ENCODE measurements around the gene SULT2B1. TPM values are rescaled to one million over a fixed set of nuclear protein-coding genes. Genes with fewer than 3 reads are reported as not detected.

Gene SULT2B1
- total and polyA plus RNA-seq, 5 experiments from 2014 or later = 0.18 TPM; not detected in 4

DNA sequence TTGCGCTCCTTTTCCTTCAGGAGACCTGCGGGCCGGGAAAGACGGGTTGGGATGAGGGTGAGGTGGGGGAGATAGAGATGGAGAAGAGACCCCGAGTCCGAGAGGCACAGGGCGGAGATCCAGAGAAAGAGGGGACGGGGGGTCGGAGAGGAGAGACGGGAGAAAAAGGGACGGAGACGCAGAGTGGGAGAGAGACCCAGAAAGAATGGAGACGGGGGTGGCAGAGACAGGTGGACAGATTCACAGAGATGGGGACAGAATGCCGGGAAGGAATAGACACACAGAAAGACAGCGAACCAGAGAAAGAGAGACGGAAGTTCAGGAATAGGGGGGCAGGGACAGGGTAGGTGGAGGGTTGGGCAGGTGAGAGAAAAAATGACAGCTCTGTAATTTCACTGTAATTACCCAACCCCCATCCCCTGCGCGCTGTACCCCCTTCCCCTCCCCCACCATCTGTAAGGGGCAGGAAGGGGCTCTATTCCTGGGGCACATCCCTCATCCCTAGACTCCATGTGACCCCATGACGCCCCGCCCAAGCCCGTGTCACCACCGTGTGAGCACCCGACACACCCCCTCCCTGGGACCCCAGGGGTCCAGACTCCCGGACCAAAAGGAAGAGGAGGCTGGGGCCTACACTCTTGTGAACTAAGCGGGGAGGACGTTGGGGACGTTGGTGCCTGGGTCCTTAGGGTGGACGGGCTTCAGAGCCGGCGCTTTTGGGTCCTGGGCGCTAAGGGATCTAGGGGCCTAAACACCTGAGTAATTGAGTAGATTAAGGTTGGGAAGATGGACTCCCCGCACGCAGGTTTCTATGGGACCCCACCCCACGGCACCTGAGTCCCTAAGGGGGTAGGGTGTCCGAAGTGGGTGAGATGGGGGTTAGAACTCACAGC lies 84.2 kb downstream of the SULT2B1 start:
- peaks cover 27 to 65% (median 59%) of the 10 kb centered on the region in 4 donors for H3K4me1 Mint-ChIP-seq
- peak overlapping the region; percentile 81 to 100 (median 98) for H3K4me3 Mint-ChIP-seq
- H3K27me3 Mint-ChIP-seq = no peaks in the 10 kb centered on the region
- peaks cover 0 to 27% (median 4%) of the 10 kb centered on the region in 3 donors for H3K36me3 Mint-ChIP-seq
- H3K9me3 Mint-ChIP-seq = peaks cover 0 to 8% (median 0%) of the 10 kb centered on the region in 9 donors
- peak in 2 of 10 donors; percentile 38 to 50 for DNase-seq
- ATAC-seq = no peak
- POLR2A ChIA-PET = interaction anchor here (0.6 to 6.2 kb wide), 10 partner anchors 8 to 326 kb away, joined by 3 to 70 read pairs (median 5); partner anchors contain the start of genes CA11, FAM83E, RPL18 and SPHK2
- peak overlapping the region; percentile 93 to 100 (median 97) for H3K27ac Mint-ChIP-seq

DNA sequence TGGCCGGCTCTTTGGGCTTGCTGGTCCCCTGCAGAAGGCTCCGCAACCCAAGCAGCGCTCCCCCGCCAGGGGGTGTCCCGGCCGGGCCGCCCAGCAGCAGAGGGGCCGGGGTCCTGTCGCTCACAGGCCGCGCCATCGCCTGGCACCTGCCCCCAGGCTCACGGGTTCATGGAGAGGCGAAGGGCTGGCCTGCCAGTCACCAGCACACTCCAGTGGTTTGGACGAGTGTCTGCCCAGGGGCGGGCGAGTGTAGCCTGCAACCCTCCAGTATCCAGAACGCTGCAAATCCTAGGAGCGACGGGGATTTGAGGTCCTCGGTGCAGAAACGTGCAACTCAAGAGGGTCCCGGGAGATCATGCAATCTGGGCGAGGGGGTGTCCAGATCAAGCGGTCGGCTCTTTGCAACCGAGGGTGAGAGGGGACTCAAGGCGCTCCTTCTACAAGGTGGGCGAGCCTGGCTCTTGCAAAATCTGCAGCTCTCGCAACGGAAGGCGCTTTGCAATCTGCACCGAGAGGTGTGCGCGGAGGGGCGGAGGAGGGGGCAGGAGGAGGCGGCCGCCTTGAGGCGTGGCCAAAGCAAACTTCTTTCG lies 85.0 kb downstream of the SULT2B1 start, which contains the start of gene DBP:
Gene DBP, minus strand, starts transcription at position 521 of the 590 bp plus-strand sequence. Its CDS starts 385 bp downstream, at position 136.
- peak in 1 of 2 donors; percentile 2 for ATAC-seq
- POLR2A ChIA-PET = interaction anchor here (0.6 to 6.2 kb wide), 15 partner anchors 9 to 325 kb away, joined by 3 to 70 read pairs (median 5); partner anchors contain the start of genes CA11, FAM83E, RPL18 and SPHK2
- Mint-ChIP-seq H3K4me3 (peak within 1 kb of the TSS; percentile 81 to 100 (median 98)), H3K27me3 (no peaks in the 10 kb centered on the region), H3K27ac (peak within 1 kb of the TSS; percentile 97 to 100 (median 99)), H3K9me3 (peaks cover 0 to 8% (median 0%) of the 10 kb centered on the region in 9 donors), H3K36me3 (peaks cover 0 to 21% (median 4%) of the 10 kb centered on the region in 3 donors), H3K4me1 (peaks cover 31 to 60% (median 55%) of the 10 kb centered on the region in 4 donors)
- peak in 3 of 10 donors; percentile 34 to 47 (median 43) for DNase-seq

DNA sequence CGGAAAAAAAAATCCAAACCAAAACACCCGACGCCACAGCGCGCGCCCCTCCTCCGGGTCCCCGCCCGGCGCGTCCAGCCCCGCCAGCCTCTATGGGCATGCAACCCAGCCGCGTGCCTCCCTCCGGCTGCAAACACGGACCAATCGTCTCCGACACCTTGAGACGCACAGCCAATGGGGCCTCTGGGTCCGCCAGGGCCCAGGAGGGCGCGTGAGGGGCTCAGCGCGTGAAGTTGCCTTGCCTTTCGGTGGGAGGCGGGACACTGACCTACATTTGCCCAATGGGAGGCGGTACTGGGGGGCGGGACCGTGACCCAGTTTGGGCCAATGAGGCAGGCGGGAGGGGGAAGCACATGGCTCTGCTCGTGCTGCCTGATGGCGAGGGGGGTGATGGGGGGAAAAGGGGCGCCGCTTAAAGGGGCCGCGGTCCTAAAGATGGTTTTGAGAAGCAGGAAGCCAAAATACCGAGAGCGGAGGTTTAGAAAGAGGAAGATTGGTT lies 85.5 kb downstream of the SULT2B1 start:
- POLR2A ChIA-PET = interaction anchor here (0.6 to 6.2 kb wide), 23 partner anchors 8 to 1777 kb away, joined by 3 to 70 read pairs (median 5); partner anchors contain the start of genes CA11, FAM83E, RPL18 and SPHK2
- H3K9me3 Mint-ChIP-seq = peaks cover 0 to 8% (median 0%) of the 10 kb centered on the region in 9 donors
- peaks cover 31 to 59% (median 52%) of the 10 kb centered on the region in 4 donors for H3K4me1 Mint-ChIP-seq
- H3K4me3 Mint-ChIP-seq = peak overlapping the region; percentile 81 to 100 (median 98)
- H3K27ac Mint-ChIP-seq = peak overlapping the region; percentile 97 to 100 (median 99)
- H3K36me3 Mint-ChIP-seq = peaks cover 0 to 16% (median under 1%) of the 10 kb centered on the region in 3 donors
- peak; percentile 97 to 100 (median 100) for DNase-seq
- peak; percentile 80 to 81 for ATAC-seq
- no peaks in the 10 kb centered on the region for H3K27me3 Mint-ChIP-seq

DNA sequence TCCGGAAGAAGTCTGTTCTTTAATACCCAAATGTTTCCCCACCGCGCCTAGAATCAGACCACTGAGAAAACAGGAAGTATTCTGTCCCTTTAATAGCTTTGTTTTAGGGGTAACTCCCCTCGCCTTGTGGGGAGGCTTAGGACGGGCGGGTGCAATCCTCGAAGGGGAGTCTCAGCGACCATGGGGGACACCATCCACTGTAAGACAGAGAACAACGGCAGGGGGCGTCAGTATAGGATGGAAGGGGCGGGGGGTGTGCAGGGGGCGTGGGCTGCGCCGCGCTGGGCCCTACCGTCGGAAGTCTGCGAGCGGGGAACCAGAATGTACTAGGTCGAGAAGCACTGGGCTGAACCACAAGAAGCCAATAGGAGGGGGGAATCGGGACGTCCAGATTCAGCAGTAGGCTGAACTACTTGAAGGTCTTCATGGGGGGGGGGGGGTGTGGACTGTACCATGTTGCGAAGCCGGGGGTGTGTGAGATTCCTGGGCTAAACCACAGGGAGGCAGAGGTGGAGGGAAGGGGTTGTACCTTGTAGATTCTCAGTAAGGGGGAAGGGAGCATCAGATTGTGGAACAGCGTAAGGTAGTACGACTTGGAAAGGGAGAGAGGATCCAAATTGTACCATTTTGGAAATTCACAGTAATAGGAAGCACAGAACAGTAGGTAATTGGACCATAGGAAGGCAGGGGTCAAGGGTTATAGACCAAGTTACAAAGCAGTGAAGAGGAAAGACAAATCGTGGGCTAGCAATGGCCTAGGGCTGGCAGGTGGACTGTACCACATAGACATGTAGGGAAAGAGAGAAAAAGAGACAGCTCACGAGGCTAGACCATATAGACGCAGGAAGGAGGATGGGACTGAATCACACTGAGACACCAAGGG lies 86.2 kb downstream of the SULT2B1 start:
- Mint-ChIP-seq H3K36me3 (peaks cover 0 to 12% (median 0%) of the 10 kb centered on the region in 3 donors), H3K4me1 (peaks cover 32 to 56% (median 48%) of the 10 kb centered on the region in 4 donors)

DNA sequence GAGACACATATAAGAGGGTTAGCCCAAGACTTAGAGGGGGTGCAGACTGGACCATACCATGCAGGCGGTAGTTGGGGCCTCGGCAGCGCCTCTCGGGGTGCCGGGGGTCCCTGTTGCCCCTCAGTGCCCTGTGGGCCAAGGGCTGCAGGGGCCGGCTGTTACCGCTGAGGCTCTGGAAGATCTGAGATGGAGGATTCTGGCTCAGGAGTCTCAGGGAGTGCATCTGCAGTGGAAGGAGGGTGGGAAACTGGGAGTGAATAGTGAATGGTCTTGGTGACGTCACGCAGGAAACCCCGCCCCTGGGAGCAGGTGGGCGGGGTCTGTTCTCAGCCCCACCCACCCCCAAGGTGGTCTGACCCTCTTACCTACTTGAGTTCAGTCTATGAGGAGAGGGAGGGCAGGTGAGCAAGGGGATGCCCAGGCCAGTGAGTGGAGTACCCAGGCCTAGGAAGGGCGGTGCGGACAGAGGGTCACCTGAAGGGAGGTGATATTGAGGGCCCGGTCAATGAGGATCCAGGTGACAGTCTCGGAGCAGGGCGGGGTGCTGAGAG lies 86.9 kb downstream of the SULT2B1 start:
- POLR2A ChIA-PET = interaction anchor here (0.9 to 6.2 kb wide), 5 partner anchors 11 to 1212 kb away, joined by 3 to 70 read pairs (median 9); partner anchors contain the start of genes FAM83E, PTOV1, RPL18 and SPHK2
- H3K27me3 Mint-ChIP-seq = no peaks in the 10 kb centered on the region
- H3K27ac Mint-ChIP-seq = peak overlapping the region; percentile 97 to 100 (median 99)
- peaks cover 32 to 49% (median 40%) of the 10 kb centered on the region in 4 donors for H3K4me1 Mint-ChIP-seq
- H3K4me3 Mint-ChIP-seq = peak overlapping the region; percentile 81 to 100 (median 98)
- H3K9me3 Mint-ChIP-seq = peaks cover 0 to 8% (median 0%) of the 10 kb centered on the region in 9 donors
- H3K36me3 Mint-ChIP-seq = peaks cover 0 to 9% (median 0%) of the 10 kb centered on the region in 3 donors
- DNase-seq = peak in 1 of 10 donors; percentile 65
- no peak for ATAC-seq

More for the DNA sequence above, 86.2 kb downstream of the SULT2B1 start:
- DNase-seq = peak in 9 of 10 donors; percentile 71 to 96 (median 87)
- ATAC-seq = peak; percentile 42 to 47
- Mint-ChIP-seq H3K27me3 (no peaks in the 10 kb centered on the region), H3K9me3 (peaks cover 0 to 8% (median 0%) of the 10 kb centered on the region in 9 donors), H3K27ac (peak overlapping the region; percentile 97 to 100 (median 99)), H3K4me3 (peak overlapping the region; percentile 81 to 100 (median 98))
- POLR2A ChIA-PET = interaction anchor here (0.6 to 6.2 kb wide), 25 partner anchors 8 to 1778 kb away, joined by 3 to 70 read pairs (median 5); partner anchors contain the start of genes CA11, FAM83E, PTOV1 and RPL18

DNA sequence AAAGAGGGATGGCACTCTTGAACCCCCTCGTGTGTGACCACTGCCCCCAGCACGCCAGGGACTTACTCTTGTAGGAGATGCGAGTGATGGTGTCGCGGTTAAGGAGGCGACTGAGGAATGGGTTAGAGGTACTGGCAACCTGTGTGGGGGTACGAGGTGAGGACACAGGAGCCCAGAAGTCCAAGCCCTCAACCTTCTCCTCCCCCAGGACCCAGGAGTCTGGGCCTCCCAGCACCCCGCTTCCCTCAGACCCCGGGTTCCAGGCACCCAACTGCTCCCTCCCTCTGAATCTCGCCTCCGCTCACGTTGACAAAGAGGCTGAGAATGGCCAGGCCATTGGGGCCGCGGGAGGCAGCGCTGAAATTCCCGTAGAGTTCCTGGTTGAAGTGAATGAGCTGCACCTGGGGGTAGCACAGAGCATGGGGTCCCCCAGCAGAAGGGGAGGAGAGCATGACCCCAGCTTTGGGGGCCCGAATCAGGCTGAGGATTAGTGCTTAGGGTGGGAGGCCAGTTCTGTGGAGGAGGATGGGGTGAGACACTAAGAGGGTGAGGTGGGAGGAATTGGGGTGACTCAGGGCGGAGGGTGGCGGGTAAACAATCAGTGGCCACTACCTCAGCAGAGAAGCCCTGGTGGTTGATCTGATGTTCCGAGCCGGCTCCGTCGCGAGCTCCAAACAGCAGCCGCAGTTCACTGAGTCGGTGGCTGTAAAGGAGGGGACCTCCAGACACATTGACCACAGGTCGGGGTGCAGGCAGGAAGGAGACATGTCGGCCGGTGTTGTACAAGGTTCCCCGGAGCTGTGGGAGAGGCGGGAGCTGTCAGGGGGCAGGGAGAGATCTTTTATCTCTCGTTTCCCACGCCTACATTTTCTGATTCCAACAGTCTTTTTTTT lies 87.8 kb downstream of the SULT2B1 start:
- peaks cover 0 to 8% (median 0%) of the 10 kb centered on the region in 9 donors for H3K9me3 Mint-ChIP-seq
- H3K36me3 Mint-ChIP-seq = peaks cover 0 to 6% (median 0%) of the 10 kb centered on the region in 3 donors
- H3K4me3 Mint-ChIP-seq = peak overlapping the region in 9 of 10 donors; percentile 8 to 96 (median 55)
- no peaks in the 10 kb centered on the region for H3K27me3 Mint-ChIP-seq
- DNase-seq (peak in 1 of 10 donors; percentile 61), ATAC-seq (no peak)
- H3K27ac Mint-ChIP-seq = peak overlapping the region in 9 of 10 donors; percentile 11 to 100 (median 88)
- H3K4me1 Mint-ChIP-seq = peaks cover 33 to 46% (median 38%) of the 10 kb centered on the region in 4 donors
- POLR2A ChIA-PET = interaction anchor here (0.7 to 6.2 kb wide), 3 partner anchors 11 to 242 kb away, joined by 5 to 70 read pairs (median 34); partner anchors contain the start of genes FAM83E, RPL18 and SPHK2

DNA sequence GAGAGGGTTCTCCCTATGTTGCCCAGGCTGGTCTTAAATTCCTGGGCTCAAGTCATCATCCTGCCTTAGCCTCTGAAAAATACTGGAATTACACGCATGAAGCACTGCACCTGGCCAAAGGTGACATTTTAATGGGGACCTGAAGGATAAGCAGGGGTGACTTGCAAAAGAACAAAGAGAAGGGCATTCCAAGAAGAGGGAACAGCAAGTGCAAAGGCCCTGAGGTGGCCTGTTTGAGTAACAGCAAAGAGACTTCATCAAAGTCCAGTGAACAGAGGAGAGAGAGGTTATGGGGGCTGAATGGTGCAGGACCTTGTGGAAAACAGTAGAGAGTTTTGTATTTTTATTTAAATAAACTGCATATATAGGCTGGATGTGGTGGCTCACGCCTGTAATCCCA lies 89.9 kb downstream of the SULT2B1 start:
- Mint-ChIP-seq H3K36me3 (peaks cover 0 to 2% (median 0%) of the 10 kb centered on the region in 3 donors), H3K4me1 (peaks cover 41 to 55% (median 44%) of the 10 kb centered on the region in 4 donors), H3K4me3 (no peak overlapping the region), H3K27me3 (no peaks in the 10 kb centered on the region), H3K27ac (peak overlapping the region in 2 of 10 donors; percentile 59 to 75), H3K9me3 (peaks cover 0 to 8% (median 0%) of the 10 kb centered on the region in 9 donors)
- POLR2A ChIA-PET = interaction anchor here (0.7 to 6.2 kb wide), 2 partner anchors 12 to 25 kb away, joined by 5 to 70 read pairs; partner anchors contain the start of genes FAM83E, RPL18 and SPHK2
- no peak for ATAC-seq
- DNase-seq = no peak

DNA sequence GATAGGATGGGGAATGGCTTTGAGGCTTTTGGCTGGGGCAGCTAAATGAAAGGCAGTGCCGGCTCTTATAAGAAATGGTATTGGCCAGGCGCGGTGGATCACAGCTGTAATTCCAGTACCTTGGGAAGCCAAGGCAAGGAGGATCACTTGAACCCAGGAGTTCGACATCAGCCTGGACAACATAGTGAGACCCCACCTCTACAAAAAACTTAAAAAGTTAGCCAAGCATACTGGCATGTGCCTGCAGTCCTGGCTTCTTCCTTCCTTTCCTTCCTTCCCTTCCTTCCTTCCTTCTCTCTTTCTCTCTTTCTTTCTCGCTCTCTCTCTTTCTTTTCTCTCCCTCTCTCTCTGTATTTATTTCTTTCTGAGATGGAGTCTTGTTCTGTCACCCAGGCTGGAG lies 90.9 kb downstream of the SULT2B1 start:
- peaks cover 41 to 63% (median 50%) of the 10 kb centered on the region in 4 donors for H3K4me1 Mint-ChIP-seq
- no peak for ATAC-seq
- no peak for DNase-seq
- no peak overlapping the region for H3K4me3 Mint-ChIP-seq
- peaks cover 0 to 2% (median 0%) of the 10 kb centered on the region in 3 donors for H3K36me3 Mint-ChIP-seq
- no peaks in the 10 kb centered on the region for H3K27me3 Mint-ChIP-seq
- POLR2A ChIA-PET = interaction anchor here (0.7 to 4.6 kb wide), 4 partner anchors 9 to 319 kb away, joined by 4 to 44 read pairs (median 27); partner anchors contain the start of genes RPL18 and SPHK2
- H3K27ac Mint-ChIP-seq = peak overlapping the region in 3 of 10 donors; percentile 3 to 30 (median 4)
- H3K9me3 Mint-ChIP-seq = peaks cover 0 to 8% (median 0%) of the 10 kb centered on the region in 9 donors

DNA sequence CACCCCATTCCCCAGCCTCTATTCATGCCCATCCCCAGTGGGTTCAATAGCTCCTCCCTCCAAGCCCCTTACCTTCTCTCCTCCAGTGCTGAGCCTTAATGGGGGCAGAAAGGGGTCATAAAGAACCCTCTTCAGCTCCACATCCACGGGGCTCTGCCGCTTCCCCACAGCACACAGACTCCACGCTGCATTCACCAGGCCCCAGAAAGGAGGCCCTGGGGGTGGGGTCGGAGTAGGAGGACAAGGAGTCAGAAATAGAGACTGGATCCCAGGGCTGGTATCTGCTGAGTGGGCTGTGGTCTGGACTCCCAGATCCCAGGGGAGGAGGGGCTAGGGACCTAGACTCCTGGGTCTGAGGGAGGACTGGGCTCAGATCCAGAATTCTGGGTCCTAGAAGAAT lies 92.4 kb downstream of the SULT2B1 start:
- no peaks in the 10 kb centered on the region for H3K27me3 Mint-ChIP-seq
- POLR2A ChIA-PET = interaction anchor here (1.0 to 4.6 kb wide), 8 partner anchors 7 to 321 kb away, joined by 3 to 44 read pairs (median 18); partner anchors contain the start of genes DBP, FTL, RPL18 and SPHK2
- H3K36me3 Mint-ChIP-seq = peaks cover 0 to 2% (median 0%) of the 10 kb centered on the region in 3 donors
- peak in 1 of 10 donors; percentile 61 for DNase-seq
- peaks cover 33 to 56% (median 49%) of the 10 kb centered on the region in 4 donors for H3K4me1 Mint-ChIP-seq
- H3K9me3 Mint-ChIP-seq = no peaks in the 10 kb centered on the region
- peak overlapping the region in 8 of 10 donors; percentile 30 to 96 (median 94) for H3K4me3 Mint-ChIP-seq
- ATAC-seq = no peak
- peak overlapping the region in 8 of 10 donors; percentile 68 to 98 (median 92) for H3K27ac Mint-ChIP-seq

Data from naive thymus-derived CD8-positive, alpha-beta T cell (primary cell).